UCSD-AML1 (cell line): Measurements from ENCODE around the gene CCDC40.

Experiments used
- DNase-seq: peaks from one replicate; lab custom pipeline; 2025; ENCODE audit not compliant: unreplicated experiment; lab: John Stamatoyannopoulos, UW

The CCDC40 gene

GRCh38 chr17:80111702-80112470 lies 75.4 kb downstream of the CCDC40 start:
- DNase-seq: no peak

GRCh38 chr17:80112471-80113032 lies 76.1 kb downstream of the CCDC40 start:
- no peak for DNase-seq

GRCh38 chr17:80113033-80113484 lies 76.6 kb downstream of the CCDC40 start:
- DNase-seq: no peak

DNA sequence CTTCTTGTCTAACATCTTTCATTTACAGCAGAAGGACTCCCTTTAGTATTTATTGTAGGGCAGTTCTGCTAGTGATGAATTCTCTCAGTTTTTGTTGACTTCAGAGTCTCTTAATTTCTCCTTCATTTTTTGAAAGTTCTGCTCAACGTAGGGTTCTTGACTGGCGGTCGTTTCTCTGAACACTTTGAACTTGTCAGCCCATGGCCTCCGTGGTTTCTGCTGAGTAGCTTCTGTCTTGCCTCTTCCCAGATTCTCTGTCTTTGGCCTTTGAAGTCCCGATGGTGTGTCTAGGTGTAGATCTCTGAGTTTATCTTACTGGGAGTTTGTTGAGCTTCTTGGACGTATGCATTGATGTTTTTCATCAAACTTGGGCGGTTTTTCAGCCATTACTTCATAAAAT lies 78.3 kb downstream of the CCDC40 start:
- no peak for DNase-seq

- no peak for DNase-seq
These were observed 78.7 kb downstream of the CCDC40 start for GRCh38 chr17:80115159-80115558.

- DNase-seq: no peak
These were observed 80.0 kb downstream of the CCDC40 start for GRCh38 chr17:80116276-80116920.

DNA sequence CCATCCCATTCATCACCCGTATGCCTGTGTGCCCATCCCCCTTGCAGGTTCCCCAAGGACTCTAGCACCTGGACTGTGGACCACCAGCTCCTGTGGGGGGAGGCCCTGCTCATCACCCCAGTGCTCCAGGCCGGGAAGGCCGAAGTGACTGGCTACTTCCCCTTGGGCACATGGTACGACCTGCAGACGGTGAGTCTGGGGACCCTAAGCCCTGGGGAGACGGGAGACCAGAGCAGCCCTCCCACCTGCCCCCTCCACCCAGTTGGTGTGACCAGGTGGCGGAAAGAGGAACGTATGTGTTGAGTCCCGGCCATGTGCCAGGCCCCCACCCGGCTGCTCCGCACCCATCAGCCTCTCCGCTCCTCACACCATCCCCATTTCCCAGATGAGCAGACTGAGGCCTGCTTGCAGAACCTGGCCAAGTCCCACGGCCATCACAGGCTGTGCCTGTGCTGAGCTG lies 80.5 kb downstream of the CCDC40 start:
- no peak for DNase-seq

GRCh38 chr17:80117491-80118401 lies 81.3 kb downstream of the CCDC40 start:
- no peak for DNase-seq

GRCh38 chr17:80118601-80119270 lies 82.3 kb downstream of the CCDC40 start:
- DNase-seq: no peak

GRCh38 chr17:80119271-80119791 lies 82.9 kb downstream of the CCDC40 start:
- no peak for DNase-seq

- no peak for DNase-seq
These were observed 83.4 kb downstream of the CCDC40 start for GRCh38 chr17:80119839-80120238.

GRCh38 chr17:80122026-80122575 lies 85.7 kb downstream of the CCDC40 start:
- no peak for DNase-seq

- no peak for DNase-seq
These were observed 86.6 kb downstream of the CCDC40 start for GRCh38 chr17:80122926-80123505.

GRCh38 chr17:80123791-80124190 lies 87.3 kb downstream of the CCDC40 start:
- no peak for DNase-seq

GRCh38 chr17:80124351-80124981 lies 88.0 kb downstream of the CCDC40 start:
- peak; percentile 36 for DNase-seq

DNA sequence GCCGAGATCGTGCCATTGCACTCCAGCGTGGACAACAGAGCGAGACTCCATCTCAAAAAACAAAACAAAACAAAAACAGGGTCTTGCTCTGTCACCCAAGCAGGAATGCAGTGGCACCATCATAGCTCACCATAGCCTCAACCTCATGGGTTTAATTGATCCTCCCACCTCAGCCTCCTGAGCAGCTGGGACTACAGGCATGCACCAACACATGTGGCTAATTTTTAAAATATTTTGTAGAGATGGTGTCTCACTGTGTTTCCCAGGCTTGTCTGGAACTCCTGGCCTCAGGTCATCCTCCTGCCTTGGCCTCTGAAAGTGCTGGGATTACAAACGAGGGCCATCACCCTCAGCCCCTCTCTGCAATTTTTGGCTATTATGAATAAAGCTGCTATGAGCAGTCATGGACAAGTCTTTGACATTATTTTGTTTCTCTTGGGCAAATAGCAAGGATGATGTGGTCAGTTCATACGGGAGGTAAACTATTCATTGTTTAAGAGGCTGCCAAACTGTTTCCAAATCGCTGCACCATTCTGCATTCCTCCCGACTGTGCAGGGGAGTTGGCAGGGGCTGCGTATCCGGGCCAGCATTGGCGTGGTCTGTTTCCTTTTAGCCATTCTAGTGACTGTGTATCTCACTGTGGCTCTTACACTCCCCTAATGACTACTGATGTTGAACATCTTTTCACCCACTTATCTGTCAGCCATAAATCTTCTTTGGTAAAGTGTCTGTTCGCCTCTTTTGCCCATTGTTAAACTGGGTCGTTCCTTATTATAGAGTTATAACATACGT lies 89.4 kb downstream of the CCDC40 start:
- no peak for DNase-seq

DNA sequence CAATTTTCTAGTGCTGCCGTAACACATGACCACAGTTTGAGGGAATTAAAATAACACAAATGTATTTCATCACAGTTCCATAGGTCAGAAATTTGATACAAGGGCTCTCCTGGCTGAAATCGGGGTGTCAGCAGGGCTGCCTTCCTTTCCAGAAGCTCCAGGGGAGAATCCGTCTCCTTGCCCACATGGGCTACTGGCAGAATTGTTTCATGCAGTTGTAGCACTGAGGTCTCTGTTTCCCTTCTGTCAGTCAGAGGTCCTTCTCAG lies 89.9 kb downstream of the CCDC40 start:
- DNase-seq: no peak

DNA sequence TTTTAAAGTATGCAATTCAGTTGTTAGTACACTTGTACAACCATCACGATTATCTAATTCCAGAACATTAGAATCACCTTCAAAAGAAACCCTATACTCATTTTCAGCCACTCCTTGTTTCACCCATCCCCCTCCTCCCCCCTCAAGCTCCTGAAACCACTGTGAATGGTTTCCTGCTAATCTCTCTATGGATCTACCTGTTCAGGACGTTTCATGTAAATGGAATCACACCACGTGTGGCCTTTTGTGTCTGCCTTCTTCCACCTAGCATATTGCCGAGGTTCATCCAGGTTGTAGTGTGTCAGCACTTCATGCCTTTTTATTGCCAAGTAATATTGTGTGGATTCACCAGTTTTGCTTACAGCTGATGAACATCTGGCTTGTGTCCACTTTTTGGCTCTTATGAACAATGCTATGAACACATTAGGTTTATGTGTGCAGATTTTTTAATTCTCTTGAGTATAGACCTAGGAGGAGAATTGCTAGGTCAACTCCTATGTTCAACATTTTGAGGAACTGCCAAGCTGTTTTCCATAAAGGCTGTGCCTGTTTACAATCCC lies 92.6 kb downstream of the CCDC40 start:
- DNase-seq: no peak
